Mononuclear cell (primary cell): ENCODE data around the gene BLACAT1. TPM values are rescaled to one million over a fixed set of nuclear protein-coding genes. Genes with fewer than 3 reads are reported as not detected.

Experiments used
- H3K27me3 ChIP-seq: 2 replicates; pipeline ENCODE4 v1.6.0; 2011; ENCODE audit warnings: low read length, control low read depth; ENCODE audit not compliant: insufficient read depth
- H3K4me1 ChIP-seq: 2 replicates; pipeline ENCODE4 v1.5.1; 2011; ENCODE audit warnings: mild to moderate bottlenecking, low read length, control low read depth; ENCODE audit not compliant: insufficient read depth
- H3K4me3 ChIP-seq: 2 replicates; pipeline ENCODE4 v1.5.1; 2011; ENCODE audit warnings: mild to moderate bottlenecking, low read length, moderate library complexity
- H3K9me3 ChIP-seq: 2 replicates; pipeline ENCODE4 v1.5.1; 2011; ENCODE audit warnings: low read depth, mild to moderate bottlenecking, control low read depth, low read length
- total RNA-seq: library from RNA; depleted of rRNA; stranded (reverse); fragments of >200 nt; gene quantifications from one replicate; pipeline ENCODE4 v1.2.3, GENCODE V29; 2012

BLACAT1 gene
- total RNA-seq, 1 donor = not detected

GRCh38 chr1:205475855-205476254 lies 20.0 kb upstream of the BLACAT1 start:
- Histone ChIP-seq H3K9me3 (no peaks in the 10 kb centered on the region), H3K4me3 (no peak overlapping the region), H3K27me3 (peaks cover 9% of the 10 kb centered on the region), H3K4me1 (peaks cover 12% of the 10 kb centered on the region)

- no peaks in the 10 kb centered on the region for H3K9me3 ChIP-seq
- H3K27me3 ChIP-seq = peaks cover 9% of the 10 kb centered on the region
- H3K4me3 ChIP-seq = no peak overlapping the region
- peaks cover 1% of the 10 kb centered on the region for H3K4me1 ChIP-seq
Observed at GRCh38 chr1:205474571-205474970, 18.7 kb upstream of the BLACAT1 start.

- H3K9me3 ChIP-seq = no peaks in the 10 kb centered on the region
- H3K4me3 ChIP-seq = no peak overlapping the region
- H3K4me1 ChIP-seq = no peaks in the 10 kb centered on the region
- H3K27me3 ChIP-seq = peaks cover 9% of the 10 kb centered on the region
Observed at GRCh38 chr1:205473966-205474365, 18.1 kb upstream of the BLACAT1 start.

DNA sequence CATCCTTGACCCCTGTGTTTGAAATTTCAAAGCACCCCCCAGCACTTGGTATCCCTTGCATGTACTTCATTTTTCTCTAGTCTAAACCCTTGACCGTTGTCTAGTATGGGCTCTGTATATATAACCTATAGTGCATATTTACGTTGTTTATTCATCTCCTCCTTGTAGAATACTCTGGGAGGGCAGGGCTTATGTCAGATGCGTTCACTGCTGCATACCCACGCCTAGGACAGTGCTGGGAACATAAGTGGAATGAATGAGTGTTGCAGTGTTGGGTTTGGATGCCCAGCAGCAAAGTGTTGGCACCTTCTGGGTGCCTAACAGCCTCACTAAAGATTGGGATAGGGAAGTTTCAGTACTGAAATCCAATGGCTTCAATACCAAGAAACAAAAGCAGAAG lies 17.6 kb upstream of the BLACAT1 start:
- Histone ChIP-seq H3K9me3 (no peaks in the 10 kb centered on the region), H3K27me3 (peaks cover 9% of the 10 kb centered on the region), H3K4me1 (no peaks in the 10 kb centered on the region), H3K4me3 (no peak overlapping the region)

DNA sequence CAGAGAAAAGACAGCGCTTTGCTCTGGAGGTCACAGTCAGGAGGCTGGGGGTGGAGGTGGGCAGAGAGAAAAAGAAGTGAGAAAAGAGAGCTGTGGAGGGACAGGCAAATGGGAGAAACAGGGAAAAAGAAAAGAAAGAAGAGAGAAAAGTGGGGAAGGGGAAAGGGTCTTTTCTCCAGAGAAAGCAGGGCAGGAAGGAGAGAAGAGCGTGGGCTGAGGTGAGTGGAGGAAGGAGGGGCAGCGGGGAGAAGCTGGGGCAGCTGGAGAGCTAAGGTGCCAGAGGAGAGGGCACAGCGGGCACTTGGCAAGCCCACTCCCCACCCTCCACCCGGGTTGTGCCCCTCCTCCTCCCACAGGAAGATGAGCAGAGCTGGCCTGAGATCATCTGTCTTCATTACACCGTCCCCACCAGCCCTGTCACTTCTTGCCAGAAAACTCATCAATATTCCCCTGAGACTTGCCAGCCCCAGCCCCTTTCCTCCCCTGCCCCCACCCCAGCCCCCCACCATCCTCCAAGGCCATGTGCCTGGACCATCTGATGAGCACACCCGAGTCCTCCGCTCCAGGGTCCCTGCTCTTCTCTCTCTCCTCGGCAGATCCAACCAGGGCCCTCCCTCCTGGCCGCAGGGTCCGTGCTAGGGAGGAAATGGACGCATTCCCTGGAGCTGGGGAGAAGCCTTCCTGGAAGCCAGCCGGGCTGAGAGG lies 17.0 kb upstream of the BLACAT1 start:
- Histone ChIP-seq H3K27me3 (peaks cover 9% of the 10 kb centered on the region), H3K9me3 (no peaks in the 10 kb centered on the region), H3K4me3 (no peak overlapping the region), H3K4me1 (no peaks in the 10 kb centered on the region)

- Histone ChIP-seq H3K9me3 (no peaks in the 10 kb centered on the region), H3K4me3 (no peak overlapping the region)
Observed at GRCh38 chr1:205470131-205470530, 14.3 kb upstream of the BLACAT1 start.

DNA sequence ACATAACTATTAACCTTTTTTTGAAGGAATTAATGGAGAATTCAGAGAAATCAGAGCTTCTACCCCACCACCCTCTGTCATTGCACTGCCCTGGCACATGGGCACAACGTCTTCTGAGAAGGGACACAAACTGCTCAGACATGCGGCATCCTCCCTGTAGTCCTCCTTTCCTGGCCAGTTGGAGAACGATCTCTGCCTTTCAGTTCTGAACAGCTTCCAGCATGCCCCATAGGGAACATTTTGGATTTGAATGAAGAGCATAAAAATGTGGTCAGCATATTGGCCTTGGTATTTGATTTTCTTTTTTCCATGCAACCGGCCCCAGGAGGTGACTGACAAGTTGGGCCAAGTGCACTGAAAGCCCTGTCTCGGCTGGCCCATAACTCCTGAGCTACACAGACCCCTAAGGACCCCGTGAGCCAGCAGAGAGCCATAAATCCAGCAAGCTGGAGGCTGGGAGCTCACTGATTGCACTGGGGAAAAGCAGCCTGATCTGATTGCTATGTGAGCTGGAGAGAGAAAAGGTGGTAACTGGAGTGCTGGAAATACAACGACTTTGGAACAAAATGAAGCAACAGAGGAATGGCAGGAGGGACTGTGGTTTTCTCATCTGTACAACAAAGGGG lies 10.9 kb upstream of the BLACAT1 start:
- Histone ChIP-seq H3K9me3 (no peaks in the 10 kb centered on the region), H3K4me3 (no peak overlapping the region), H3K4me1 (no peaks in the 10 kb centered on the region), H3K27me3 (peaks cover 2% of the 10 kb centered on the region)

More at GRCh38 chr1:205470131-205470530, 14.3 kb upstream of the BLACAT1 start:
- Histone ChIP-seq H3K27me3 (peaks cover 11% of the 10 kb centered on the region), H3K4me1 (no peaks in the 10 kb centered on the region)

- Histone ChIP-seq H3K9me3 (no peaks in the 10 kb centered on the region), H3K27me3 (peaks cover 2% of the 10 kb centered on the region), H3K4me1 (no peaks in the 10 kb centered on the region), H3K4me3 (no peak overlapping the region)
Observed at GRCh38 chr1:205465392-205465791, 9.5 kb upstream of the BLACAT1 start.

DNA sequence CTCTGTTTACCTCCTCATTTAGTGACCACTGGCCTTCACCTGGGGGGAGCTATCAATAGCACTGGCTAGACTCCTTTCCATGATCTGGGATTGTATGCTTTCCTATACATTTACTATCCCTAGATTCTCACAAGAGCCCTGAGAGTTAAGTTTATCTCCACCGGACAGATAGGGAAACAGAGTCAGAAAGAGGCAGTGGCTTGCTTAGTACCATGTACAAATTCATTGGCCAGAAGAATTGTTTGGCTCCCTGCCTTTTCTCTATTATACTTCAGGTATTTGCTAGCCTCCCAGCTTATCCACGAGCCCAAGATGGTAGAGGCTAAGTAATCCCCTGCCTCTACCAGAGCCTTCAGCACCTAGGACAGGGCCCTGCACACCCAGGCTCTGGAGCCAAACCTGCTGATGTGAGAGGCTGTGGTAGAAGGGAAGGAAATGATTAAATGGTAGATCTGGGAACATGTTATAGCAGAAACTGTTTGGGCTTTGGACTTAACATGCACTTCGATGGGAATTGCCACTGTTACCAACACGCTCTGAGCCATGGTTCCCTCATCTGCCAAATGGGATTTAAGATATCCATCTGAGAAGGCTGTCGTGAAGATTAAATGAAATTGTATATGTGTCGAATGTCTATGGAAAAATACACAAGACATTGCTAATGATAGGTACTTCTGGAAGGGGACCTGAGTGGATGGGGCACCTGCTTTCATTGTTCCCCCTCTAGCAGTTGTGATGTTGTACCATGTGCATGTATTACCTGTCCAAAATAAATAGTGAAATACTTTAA lies 3.1 kb upstream of the BLACAT1 start:
- Histone ChIP-seq H3K4me1 (peaks cover 15% of the 10 kb centered on the region), H3K27me3 (peaks cover 51% of the 10 kb centered on the region), H3K4me3 (no peak overlapping the region), H3K9me3 (no peaks in the 10 kb centered on the region)

DNA sequence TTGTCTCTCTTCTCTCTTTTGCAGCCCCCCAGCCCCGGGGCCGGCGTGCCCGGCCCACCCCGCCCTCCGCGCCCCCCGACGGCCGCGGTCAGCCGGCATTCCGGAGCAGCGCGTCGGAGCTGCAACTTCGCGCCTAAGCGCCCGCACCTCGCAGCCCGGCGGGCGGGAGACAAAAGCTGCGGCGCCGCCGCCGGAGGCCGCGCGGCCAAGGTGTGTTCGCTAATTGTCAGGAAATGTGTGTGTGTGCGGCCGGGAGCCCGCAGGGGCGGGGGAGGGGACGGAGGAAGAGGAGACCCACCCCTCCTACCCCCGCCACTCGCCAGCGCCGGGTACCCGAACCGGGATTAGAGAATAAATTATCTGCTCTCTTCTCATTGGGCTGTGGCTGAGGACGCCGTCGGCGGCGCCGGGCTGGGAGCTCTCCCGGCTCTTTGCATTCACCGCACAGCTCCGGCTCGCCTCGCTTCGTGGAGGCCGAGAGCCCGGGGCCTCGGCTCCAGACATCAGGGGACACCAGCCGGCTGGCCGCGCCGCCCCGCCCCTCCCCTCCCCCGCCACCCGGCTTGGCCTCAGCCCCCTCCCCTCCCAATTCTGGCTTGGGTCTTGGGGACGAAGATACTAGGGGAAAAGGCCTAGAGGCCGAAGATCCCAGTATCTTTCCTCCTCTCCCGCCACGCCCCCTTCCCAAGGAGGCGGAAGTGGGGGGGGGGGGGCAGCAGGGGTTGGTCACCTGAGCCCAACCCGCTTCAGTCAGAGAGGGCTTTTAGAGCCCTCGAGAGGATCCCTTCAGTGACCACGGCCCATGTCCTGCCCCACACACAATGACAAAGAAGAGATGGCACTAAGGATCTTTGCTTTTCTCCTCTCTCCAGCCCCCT lies 1.3 kb upstream of the BLACAT1 start:
- peaks cover 15% of the 10 kb centered on the region for H3K4me1 ChIP-seq
- peaks cover 68% of the 10 kb centered on the region for H3K27me3 ChIP-seq
- H3K9me3 ChIP-seq = no peaks in the 10 kb centered on the region
- H3K4me3 ChIP-seq = no peak overlapping the region

DNA sequence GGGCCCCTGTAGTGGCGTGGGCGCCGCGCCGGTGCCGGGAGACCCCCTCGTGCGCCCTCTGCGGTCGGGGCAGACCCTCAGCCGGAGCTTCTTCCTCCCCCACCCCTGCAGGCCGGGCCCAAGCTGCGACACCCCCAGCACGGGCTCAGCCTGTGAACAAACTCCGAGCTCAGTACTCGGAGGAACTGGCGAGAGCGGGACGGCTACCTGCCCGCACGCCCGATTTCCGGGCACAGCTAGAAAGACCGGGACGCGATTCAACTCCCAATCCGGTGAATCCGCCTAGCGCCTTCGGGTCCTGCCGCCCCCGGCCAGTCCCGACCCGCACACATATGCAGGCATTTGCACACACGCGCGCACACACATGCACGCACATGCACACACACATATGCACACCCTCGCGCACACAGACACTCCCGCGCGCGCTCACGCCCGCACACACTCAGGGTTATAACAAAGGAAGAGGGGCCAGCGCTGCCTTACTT lies 580 bp upstream of the BLACAT1 start:
- Histone ChIP-seq H3K4me1 (peaks cover 15% of the 10 kb centered on the region), H3K4me3 (no peak overlapping the region), H3K9me3 (no peaks in the 10 kb centered on the region), H3K27me3 (peaks cover 71% of the 10 kb centered on the region)

DNA sequence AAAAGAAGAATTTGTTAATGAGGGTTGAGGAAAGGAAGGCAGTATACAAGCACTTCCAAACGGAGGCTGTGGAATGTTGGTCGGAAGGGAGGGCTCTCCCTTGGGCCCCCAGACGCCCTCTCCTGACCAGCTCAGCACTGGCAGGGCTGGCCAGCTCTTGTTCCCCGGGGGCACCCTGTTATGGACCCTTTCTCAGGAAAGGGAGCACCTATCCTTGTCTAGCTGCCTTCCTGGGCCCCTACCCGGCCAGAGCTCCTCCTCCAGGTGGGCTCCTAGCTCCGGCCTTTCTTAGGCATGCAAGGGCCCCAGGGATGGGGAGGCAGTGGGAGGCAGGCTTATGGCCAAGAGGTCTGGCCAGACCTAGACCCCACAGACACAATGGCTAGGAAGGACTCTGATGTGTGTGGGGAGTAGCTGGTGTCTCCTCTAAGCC lies 926 bp downstream of the BLACAT1 start:
- Histone ChIP-seq H3K4me1 (peaks cover 15% of the 10 kb centered on the region), H3K27me3 (peaks cover 71% of the 10 kb centered on the region), H3K9me3 (no peaks in the 10 kb centered on the region)

GRCh38 chr1:205453466-205453865 lies 2.4 kb downstream of the BLACAT1 start:
- Histone ChIP-seq H3K9me3 (no peaks in the 10 kb centered on the region), H3K27me3 (peaks cover 57% of the 10 kb centered on the region), H3K4me3 (no peak overlapping the region)

More for the DNA sequence above, 926 bp downstream of the BLACAT1 start:
- H3K4me3 ChIP-seq = no peak overlapping the region

GRCh38 chr1:205452933-205453332 lies 2.9 kb downstream of the BLACAT1 start:
- no peak overlapping the region for H3K4me3 ChIP-seq
- H3K4me1 ChIP-seq = peaks cover 15% of the 10 kb centered on the region
- H3K9me3 ChIP-seq = no peaks in the 10 kb centered on the region
- peaks cover 52% of the 10 kb centered on the region for H3K27me3 ChIP-seq

More at GRCh38 chr1:205453466-205453865, 2.4 kb downstream of the BLACAT1 start:
- H3K4me1 ChIP-seq = peaks cover 15% of the 10 kb centered on the region
